ENCODE measurements around the gene SNX1.

Gene SNX1

GRCh38 chr15:64146885-64147681 lies 51.3 kb downstream of the SNX1 start:
- no peak for DNase-seq (ENCODE audit: low read depth)

DNA sequence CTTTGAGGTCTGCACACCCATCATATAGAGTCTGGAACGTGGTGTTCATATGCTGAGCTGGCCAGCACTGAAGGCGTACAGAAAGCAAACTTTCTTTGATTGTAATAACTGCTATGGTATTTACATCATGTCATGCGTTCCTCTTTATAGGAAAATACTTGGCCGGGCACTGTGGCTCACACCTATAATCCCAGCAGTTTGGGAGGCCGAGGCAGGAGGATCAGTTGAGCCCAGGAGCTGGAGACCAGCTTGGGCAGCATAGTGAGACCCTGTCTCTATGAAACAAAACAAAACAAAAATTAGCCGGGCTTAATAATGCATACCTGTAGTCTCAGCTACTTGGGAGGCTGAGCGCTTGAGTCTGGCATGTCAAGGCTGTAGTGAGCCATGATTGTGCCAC lies 52.4 kb downstream of the SNX1 start:
- no peak for DNase-seq (ENCODE audit: low read depth)

DNA sequence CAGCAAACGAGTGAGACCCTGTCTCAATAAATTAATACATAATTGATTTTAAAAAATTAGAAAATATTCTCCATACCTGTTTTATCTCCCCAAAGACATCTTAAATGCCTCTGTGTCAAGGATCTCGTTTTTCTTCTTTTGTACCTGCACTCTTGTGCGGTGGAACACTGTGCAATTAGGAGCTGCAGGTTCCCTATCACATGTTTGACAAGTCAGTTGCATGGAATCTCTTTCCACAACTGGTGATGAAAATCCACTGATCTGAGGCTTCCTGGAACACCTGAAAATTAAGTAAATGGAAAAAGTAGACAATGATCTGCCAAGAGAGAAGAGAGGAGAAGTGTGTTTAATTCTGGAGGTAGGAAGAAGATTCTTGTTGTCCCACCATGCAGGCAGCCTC lies 52.8 kb downstream of the SNX1 start:
- DNase-seq (ENCODE audit: low read depth): no peak

- DNase-seq (ENCODE audit: low read depth): no peak
These were observed 53.6 kb downstream of the SNX1 start for GRCh38 chr15:64149424-64149823.

- no peak for DNase-seq (ENCODE audit: low read depth)
These were observed 54.3 kb downstream of the SNX1 start for GRCh38 chr15:64149893-64150578.

DNA sequence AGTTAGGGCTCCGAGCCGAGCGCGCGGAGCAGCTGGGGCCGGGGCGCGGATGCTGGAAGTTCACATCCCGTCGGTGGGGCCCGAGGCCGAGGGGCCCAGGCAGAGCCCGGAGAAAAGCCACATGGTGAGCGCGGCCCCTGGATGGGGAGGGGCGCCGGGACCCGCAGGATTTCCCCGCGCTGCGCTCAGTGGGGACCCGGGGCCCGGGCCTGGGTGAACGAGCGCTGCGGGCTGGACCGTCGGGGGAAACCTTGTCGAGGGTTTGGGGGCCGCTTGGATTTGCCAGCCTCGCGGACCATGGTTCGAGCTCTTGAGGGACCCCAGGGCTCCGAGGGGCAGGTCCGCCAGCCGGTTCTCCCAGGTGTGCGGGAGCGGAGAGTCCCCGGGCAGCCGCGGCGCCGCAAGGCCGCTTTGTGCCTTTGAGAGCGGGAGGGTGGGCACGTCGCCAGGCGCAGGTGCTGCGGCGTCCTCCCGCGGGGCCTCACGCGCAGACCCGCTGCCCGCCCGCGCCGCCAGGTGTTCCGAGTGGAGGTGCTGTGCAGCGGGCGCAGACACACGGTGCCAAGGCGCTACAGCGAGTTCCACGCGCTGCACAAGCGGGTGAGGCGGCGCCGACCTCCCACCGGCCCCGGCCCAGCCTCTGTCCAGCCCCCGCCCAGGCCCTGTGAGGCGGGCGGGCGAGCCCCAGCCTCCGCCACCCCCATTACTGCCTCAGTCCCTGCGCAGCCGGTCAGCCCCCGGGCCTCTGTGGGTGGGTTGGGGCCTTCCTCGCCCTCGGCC lies 56.1 kb downstream of the SNX1 start, which contains the start of gene SNX22:
Gene SNX22, plus strand, starts transcription at position 5 of the 780 bp plus-strand sequence. Its CDS starts 45 bp downstream, at position 50.
- no peak for DNase-seq (ENCODE audit: low read depth)

- DNase-seq (ENCODE audit: low read depth): no peak
These were observed 57.0 kb downstream of the SNX1 start for GRCh38 chr15:64152507-64153387.

DNA sequence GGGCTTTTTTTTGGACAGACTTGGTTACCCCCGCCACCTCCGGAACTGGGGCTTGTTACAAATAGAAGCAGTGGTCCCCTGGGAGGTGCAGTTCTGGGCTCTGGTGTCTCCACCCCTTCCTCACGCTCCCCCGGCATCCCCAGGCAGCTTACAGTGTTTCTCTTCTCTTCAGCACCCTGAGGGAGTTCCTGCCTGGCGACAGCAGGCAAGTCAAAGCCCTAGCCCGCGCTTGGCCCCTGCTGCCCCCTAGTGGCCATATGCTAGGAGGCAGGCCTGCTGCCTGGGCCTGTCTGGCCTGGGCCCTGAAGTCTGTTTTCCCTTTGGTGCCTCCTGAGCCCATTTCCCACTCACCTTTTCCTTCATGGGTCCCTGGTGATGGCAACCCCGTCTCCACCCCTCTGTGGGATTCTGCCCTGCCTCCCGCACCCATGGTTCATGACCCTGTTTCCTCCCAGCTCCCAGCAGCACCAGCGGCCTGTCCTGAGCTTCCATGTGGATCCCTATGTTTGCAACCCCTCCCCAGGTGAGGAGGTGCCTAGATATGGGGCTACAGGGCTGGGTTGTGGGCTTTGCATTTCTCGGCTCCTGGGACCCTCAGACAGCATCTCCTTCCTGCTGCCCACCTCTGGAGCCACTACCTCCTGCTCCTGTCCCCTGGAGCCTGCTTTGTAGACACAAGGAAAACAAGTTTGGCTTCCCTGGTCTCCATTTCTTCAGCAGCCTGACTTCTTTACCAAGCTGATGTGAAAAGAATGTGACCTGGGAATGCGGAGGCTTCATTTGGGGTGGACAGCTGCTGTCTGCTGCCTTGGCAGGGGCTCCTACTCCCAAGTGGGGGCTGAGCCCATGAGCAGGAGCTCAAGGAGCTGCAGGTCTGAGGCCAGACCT lies 57.9 kb downstream of the SNX1 start:
- DNase-seq (ENCODE audit: low read depth): peak; percentile 91

DNA sequence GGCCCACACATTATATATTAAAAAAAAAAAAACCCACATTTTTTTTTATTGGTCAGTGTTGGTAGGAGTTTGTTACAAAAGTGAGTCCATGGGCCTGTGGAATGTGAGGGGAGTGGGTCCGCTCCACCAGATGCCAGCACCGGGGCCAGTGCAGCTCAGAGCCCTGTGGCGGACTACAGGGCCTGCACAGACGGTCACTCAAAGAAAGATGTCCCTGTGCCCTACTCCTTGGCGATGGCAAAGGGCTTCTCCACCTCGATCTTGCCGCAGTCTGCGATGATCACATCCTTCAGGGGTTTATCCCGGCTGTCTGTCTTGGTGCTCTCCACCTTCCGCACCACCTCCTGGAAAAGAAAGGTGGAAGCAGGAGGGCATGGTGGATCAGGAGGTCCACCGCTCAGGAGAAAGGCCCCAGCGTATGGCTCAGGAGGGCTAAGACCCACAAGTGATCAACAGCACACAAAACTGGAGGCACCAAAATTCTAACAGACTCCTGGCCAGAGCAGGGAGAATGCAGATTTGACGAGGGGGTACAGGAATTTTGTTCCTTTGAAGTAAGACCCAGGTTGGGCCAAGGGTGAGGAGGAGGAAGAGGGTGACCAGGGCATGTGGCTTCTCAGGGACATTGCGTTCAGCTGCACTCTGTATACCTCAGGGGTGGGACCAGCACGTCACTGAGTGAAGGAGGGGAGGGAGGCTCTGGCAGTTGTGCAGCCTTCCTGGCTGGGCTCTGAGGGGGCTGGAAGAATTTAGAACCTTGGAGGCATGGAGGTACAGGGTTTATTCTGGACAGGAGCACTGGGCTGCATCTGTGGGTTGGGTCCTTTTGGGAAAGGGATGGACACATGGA lies 60.2 kb downstream of the SNX1 start:
- DNase-seq (ENCODE audit: low read depth): no peak

DNA sequence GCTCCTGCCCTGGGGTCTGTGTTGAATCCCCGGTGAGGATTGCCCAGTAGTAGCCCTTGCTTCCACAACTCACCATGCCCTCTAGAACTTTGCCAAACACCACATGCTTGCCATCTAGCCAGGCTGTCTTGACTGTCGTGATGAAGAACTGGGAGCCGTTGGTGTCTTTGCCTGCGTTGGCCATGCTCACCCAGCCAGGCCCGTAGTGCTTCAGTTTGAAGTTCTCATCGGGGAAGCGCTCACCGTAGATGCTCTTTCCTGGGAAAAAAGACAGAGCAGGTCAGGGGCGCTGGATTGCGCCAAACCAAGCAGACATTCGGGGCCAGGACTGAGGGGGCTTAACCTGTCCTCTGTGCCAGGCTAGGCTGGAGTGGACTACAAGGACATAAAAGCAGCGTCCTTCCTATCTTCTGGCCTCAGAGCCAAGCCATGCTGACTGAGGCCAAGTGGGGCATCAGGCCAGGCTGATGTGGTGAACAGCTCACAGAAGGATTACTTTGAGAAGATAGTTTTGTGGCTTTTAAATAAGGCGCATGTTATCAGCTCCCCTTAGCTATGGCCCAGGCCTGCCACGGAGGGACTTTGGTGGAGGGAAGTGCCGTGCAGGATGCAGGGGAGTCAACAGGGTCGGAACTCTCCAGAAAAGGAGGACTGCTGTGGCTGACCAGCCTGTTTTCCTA lies 61.0 kb downstream of the SNX1 start:
- DNase-seq (ENCODE audit: low read depth): no peak

DNA sequence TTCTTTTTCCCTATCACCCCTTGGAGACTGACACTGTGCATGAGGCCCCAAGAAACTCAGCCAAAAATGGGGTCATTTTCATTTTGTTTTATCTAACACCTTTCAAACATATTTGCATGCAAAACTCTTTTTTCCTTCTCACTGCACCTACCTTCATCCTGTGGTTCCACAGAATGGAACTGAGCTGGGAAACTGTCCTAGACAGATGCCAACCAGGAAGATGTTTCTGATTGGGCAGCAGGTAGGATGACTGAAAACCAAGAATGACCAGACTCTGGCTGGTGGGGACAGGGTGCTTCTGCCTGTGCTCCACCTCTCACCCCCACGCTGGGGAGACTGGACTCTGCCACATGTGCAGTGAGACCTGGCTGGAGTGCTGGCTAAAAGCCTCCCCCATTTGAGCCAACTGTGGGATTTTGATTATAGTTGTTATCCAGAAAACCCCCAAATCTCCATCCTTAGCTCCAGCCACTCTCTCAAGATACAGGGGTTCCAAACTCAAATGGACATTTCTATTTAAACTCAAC lies 61.9 kb downstream of the SNX1 start:
- DNase-seq (ENCODE audit: low read depth): no peak

GRCh38 chr15:64158363-64159134 lies 62.8 kb downstream of the SNX1 start:
- no peak for DNase-seq (ENCODE audit: low read depth)

GRCh38 chr15:64161688-64162477 lies 66.1 kb downstream of the SNX1 start:
- no peak for DNase-seq (ENCODE audit: low read depth)

GRCh38 chr15:64162478-64162868 lies 66.7 kb downstream of the SNX1 start:
- DNase-seq (ENCODE audit: low read depth): no peak

GRCh38 chr15:64162869-64163658 lies 67.3 kb downstream of the SNX1 start, which contains the start of gene PPIB:
PPIB (minus strand) TSS chr15:64163022; CDS start chr15:64162986, 36 bp downstream.
- peak; percentile 95 for DNase-seq (ENCODE audit: low read depth)

DNA sequence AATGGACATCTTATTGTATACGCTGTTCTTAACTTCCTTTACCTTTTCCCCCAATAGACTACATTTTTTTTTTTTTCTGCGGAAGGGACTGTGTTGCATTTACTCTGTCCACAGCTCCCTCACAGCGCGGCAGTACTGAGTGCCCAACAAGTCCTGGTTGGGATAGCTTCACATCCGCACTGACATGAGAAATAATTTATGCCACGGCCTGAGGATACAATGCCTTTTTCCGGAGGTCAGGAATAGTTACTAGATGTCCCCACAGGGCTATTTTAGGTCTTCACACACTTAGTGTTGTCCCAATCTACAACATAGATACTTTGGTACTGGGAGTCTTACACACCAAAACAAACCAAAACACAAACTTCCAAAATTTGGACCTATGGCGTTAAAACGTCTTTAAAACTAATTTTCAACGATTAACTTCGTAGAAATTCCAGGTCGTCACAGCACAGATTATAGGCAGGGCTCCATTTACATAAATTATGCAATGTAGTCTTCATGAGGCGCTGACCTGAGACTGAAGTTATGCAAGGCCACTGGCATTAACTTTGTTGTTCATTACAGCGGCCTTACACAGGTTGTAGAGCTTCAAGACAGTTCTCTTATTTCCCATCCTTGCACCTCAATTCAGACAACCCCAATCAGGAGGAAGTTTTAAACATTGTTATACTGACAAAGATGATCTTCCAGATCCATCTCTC lies 68.0 kb downstream of the SNX1 start:
- DNase-seq (ENCODE audit: low read depth): no peak
